NCI-H187 (cell line): ENCODE results near the gene EVC.
"Not testable (repeated sequence)": the region's sequence is repeated elsewhere in the genome, so short reads cannot be mapped to it uniquely, and the experiment has no call there.

ENCODE experiments used
- DNase-seq, 2 experiments: peaks; one replicate each; lab custom pipeline; 2025; lab: John Stamatoyannopoulos, UW

The EVC gene

GRCh38 chr4:5785806-5786680 lies 75.0 kb downstream of the EVC start:
- DNase-seq = no peak

- DNase-seq = no peak
Observed at GRCh38 chr4:5787311-5787710, 76.3 kb downstream of the EVC start.

GRCh38 chr4:5788144-5788543 lies 77.1 kb downstream of the EVC start:
- no peak for DNase-seq

DNA sequence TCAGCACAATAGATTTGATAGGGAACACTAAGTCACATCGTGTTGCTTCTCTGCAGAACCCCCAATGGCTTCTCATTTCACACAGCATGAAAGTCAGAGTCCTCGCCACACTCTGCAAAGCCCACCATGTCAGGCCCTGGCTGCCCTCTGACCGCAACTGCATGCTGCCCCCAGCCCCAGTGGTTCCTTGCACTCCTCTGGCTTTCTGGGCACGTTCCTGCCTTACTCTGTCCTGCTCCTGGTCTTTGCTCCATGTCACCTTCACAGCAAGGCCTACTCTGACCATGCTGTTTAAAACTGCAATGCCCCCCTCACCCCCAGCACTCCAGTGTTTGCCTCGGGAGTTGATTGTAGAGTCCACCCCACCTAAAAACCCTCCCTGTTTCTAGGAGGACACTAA lies 78.1 kb downstream of the EVC start:
- DNase-seq = no peak

GRCh38 chr4:5790546-5790857 lies 79.5 kb downstream of the EVC start:
- DNase-seq = no peak

- DNase-seq = no peak
Observed at GRCh38 chr4:5791654-5792053, 80.7 kb downstream of the EVC start.

- no peak for DNase-seq
Observed at GRCh38 chr4:5793514-5793913, 82.5 kb downstream of the EVC start.

- DNase-seq = no peak
Observed at GRCh38 chr4:5795580-5795979, 84.6 kb downstream of the EVC start.

DNA sequence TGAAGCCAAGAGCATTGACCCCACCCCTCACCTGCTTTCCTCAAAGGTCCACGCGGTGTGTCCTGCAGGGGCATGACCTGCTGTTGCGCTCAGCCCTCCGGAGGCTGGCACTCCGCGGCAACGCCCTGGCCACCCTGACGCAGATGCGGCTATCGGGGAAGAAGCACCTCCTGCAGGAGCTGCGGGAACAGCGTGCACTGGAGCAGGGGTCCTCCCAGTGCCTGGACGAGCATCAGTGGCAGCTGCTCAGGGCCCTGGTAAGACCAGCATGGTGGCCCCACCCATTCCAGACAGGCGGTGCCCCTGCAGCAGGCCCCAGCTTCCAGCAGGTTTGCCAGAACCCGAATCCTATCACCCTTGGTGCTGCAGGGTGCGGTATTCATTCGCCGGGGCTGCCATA lies 86.0 kb downstream of the EVC start:
- no peak for DNase-seq

DNA sequence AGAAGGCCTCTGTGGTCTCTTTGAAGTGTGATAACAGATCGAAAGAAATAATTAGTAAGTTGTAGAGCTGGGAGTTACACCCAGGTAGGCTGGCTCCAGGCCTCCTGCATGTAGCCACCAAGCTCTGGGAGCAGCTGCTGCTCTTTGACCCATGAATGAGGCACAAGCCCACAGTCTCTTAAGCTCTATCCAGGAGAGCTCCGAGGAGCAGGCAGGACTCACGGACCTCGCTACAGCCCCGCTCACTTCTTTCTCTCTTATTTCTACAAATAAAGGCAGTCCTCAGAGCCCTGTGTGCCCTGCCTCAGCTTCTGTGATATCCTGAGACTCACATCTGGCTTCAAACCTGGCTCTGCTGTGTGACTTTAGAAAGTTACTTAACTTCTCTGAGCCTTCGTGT lies 86.9 kb downstream of the EVC start:
- DNase-seq = no peak

GRCh38 chr4:5798462-5798861 lies 87.5 kb downstream of the EVC start:
- DNase-seq = no peak

DNA sequence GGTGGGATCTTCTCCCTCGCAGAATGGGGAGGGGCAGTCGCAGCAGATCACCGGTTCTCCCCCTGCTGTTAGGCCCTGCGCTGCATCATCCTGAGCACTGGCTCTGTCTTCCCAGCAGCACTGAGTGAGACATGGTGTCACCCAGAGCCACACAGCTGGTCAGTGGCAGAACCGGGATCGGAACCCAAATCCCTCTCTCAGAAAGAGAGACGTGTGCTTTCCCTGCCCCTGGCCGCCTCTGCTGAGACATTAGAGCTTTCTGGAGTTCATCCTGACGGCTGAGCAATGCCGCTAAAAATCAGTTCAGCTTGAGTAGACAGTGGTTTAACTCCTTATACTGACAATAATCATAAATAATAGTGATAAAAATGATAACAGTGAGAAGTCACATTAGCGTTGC lies 87.9 kb downstream of the EVC start:
- DNase-seq = no peak

DNA sequence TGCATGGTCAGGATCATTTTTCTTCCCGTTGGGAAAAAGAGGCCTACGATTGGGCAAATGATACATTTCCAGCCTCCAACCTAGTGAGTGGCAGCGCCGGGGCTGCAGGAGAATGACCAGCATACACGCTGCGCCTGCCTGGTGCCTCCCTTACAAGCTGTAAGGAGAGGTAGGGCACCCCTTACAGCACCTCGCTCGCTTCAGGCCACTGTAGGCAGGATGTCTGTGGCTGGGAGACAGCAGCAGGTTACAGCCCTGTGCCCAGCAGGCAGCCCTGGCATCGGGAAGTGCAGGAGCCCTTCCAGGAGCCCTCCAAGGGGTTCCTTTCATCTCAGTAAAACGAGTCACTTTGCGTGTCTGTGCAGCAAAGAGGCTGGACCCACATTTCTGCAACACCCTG lies 88.4 kb downstream of the EVC start:
- no peak for DNase-seq

DNA sequence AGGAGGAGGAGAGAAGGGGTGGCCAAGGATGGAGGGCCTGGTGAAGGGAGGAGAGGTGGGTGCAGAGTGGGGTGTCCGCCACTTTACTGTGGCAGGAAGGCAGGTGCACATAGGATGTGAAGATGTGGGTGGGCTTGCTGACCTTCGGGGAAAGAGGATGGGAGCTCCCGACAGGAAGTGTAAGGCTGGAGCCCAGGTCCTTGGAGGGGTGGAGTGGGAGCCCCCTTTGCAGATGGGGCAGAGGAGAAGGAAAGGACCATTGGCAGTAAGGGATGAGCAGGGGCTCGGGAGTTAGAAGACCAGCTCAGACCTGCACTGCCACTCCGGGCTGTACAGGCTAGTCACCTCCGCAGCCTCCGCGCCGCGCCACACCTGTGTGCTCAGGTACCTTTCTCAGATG lies 89.5 kb downstream of the EVC start:
- DNase-seq = no peak

DNA sequence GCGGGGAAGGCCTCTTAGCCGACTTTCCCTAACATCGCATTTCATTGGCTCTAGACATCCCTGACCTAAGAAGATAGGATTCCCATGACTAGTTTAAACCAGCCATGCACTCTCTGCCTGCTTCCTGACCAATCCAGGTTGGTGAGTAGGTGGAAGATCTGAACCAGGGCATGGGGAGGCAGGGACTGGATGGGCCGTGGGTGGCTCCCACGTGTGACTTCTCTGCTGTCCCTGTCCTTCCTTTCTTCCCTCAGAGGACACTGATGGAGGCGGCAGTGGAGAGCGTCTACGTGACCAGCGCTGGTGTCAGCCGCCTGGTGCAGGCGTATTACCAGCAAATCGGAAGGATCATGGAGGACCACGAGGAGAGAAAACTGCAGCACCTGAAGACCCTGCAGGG lies 90.7 kb downstream of the EVC start:
- no peak for DNase-seq

DNA sequence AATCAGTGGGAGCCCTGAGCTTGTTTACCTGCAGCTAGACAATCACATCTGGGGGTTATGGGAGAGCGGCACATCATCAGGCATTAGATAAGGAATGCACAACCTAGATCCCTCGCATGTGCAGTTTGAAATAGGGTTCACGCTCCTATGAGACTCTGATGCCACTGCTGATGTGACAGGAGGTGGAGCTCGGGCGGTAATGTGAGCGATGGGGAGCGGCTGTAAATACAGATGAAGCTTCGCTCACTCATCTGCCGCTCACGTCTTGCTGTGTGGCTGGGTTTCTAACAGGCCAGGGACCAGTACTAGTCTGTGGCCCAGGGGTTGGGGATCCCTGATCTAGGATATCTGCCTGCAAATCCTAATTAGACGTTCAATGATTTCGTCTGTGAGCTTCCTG lies 91.6 kb downstream of the EVC start:
- no peak for DNase-seq

DNA sequence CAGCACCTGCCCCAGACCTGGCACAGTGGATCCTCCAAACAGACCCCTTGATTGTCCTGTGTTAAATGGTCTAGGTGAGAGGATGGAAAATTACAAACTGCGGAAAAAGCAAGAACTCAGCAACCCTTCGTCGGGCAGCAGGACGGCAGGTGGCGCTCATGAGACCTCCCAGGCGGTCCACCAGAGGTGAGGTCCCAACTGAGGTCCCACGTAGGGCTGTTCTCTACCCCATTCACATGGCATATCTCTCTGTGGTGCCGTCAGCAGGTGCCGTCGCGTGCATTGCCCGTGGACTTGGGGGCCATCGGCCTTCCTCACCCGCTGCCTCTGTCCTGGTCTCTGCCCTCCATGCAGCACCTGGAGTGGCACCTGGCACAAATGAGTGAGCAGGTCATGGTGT lies 93.7 kb downstream of the EVC start:
- no peak for DNase-seq

- DNase-seq = no peak
Observed at GRCh38 chr4:5805270-5805669, 94.3 kb downstream of the EVC start.

DNA sequence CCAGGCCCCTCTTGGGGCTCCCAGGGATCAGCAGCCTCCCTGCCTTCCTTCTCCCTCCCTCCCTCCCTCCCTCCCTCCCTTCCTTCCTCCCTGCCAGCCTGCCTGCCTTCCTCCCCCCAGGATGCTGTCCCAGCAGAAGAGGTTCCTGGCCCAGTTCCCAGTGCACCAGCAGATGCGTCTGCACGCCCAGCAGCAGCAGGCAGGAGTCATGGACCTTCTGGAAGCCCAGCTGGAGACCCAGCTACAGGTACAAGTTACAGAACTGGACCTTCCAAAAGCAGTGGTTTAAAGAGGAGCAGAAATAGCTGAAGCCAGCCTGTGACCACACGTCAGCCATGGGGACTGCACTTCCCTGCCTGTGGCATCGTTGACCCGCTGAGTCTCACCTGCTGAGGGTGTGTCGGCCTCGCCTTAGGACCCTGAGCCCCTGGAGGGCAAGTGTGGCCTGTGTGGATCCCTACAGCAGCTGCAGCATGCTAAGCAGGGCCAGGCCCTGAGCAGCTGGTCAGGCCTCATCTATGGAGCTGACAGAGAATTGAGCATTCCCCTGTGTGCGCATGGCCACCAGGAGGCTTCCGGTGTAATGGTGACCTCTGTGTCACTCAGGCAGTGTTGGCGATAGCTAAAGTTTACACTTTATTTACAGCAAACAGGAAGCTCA lies 97.2 kb downstream of the EVC start:
- no peak for DNase-seq

- no peak for DNase-seq
Observed at GRCh38 chr4:5809216-5809776, 98.3 kb downstream of the EVC start.

GRCh38 chr4:5810151-5810550 lies 99.2 kb downstream of the EVC start:
- DNase-seq = no peak

DNA sequence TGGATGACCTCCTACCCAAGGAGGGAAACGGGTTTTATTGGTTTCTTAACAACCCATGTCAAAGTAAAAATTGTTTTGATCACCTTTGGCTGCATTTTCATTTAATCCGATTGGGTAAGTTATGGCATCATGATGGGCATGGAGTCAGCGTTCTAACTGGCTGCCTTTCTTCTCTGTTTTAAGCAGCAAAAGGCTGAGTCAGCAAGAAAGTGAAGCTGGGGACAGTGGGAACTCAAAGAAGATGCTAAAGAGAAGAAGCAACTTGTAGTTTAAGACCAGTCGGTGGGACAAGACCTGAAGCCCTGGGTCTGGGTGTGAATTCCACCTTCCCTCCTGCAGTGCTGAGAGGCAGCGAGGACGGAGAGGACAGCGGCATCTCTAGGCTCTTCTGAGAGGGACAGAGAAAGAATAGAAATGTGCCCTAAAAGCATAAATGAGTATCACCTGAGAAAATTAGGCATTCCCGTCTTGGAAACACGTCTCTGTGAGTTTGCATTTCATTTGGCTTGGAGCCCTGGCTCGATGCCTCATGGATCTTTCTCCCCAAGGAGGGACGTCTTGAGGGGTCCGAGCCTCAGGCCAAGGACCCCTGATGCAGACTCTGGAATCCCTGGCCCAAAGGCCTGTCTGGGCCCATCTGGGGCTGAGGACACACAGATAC lies 99.9 kb downstream of the EVC start:
- DNase-seq = no peak

DNA sequence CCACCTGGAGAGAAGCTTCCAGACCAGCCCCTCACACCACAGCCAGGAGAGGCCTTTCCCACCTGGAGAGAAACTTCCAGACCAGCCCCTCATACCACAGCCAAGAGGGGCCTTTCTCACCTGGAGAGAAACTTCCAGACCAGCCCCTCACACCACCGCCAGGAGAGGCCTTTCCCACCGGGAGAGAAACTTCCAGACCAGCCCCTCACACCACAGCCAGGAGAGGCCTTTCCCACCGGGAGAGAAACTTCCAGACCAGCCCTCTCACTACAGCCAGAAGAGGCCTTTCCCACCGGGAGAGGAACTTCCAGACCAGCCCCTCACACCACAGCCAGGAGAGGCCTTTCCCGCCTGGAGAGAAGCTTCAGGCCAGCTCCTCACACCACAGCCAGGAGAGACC lies 101.1 kb downstream of the EVC start:
- DNase-seq = not testable (repeated sequence)
